GM19043 (cell line): ENCODE data around the gene ULBP1.
A peak's percentile ranks its signal among the peaks of the same experiment; 100 is the strongest.
"Not testable (repeated sequence)": the region's sequence is repeated elsewhere in the genome, so short reads cannot be mapped to it uniquely, and the experiment has no call there.

Source experiments
- ATAC-seq: cut with Tn5 transposase; IDR thresholded peaks from one replicate; pipeline ENCODE4 v1.9.1; 2021; ENCODE audit warnings: low read depth; ENCODE audit not compliant: unreplicated experiment

The ULBP1 gene

GRCh38 chr6:149969635-149970034 lies 5.9 kb downstream of the ULBP1 start:
- no peak for ATAC-seq

GRCh38 chr6:149974394-149974793 lies 10.7 kb downstream of the ULBP1 start:
- ATAC-seq: not testable (repeated sequence)

- no peak for ATAC-seq
These were observed 11.1 kb downstream of the ULBP1 start for GRCh38 chr6:149974825-149975224.

- no peak for ATAC-seq
These were observed 11.7 kb downstream of the ULBP1 start for GRCh38 chr6:149975400-149975799.

- ATAC-seq: no peak
These were observed 13.5 kb downstream of the ULBP1 start for GRCh38 chr6:149977221-149977620.

- no peak for ATAC-seq
These were observed 14.9 kb downstream of the ULBP1 start for GRCh38 chr6:149978610-149979009.

- no peak for ATAC-seq
These were observed 15.6 kb downstream of the ULBP1 start for GRCh38 chr6:149979293-149979692.

GRCh38 chr6:149983145-149983544 lies 19.4 kb downstream of the ULBP1 start:
- ATAC-seq: no peak

GRCh38 chr6:149984773-149985172 lies 21.0 kb downstream of the ULBP1 start:
- ATAC-seq: no peak

- ATAC-seq: no peak
These were observed 21.8 kb downstream of the ULBP1 start for GRCh38 chr6:149985481-149985937.

- ATAC-seq: no peak
These were observed 23.9 kb downstream of the ULBP1 start for GRCh38 chr6:149987602-149988107.

- no peak for ATAC-seq
These were observed 25.0 kb downstream of the ULBP1 start for GRCh38 chr6:149988550-149989346.

GRCh38 chr6:149990212-149990660 lies 26.5 kb downstream of the ULBP1 start:
- ATAC-seq: no peak

GRCh38 chr6:149990661-149991471 lies 27.1 kb downstream of the ULBP1 start:
- ATAC-seq: no peak

- not testable (repeated sequence) for ATAC-seq
These were observed 27.7 kb downstream of the ULBP1 start for GRCh38 chr6:149991472-149991795.

- no peak for ATAC-seq
These were observed 28.1 kb downstream of the ULBP1 start for GRCh38 chr6:149991838-149992237.

GRCh38 chr6:149995235-149995750 lies 31.6 kb downstream of the ULBP1 start:
- no peak for ATAC-seq

- ATAC-seq: no peak
These were observed 32.2 kb downstream of the ULBP1 start for GRCh38 chr6:149995971-149996370.

- ATAC-seq: no peak
These were observed 35.9 kb downstream of the ULBP1 start for GRCh38 chr6:149999636-150000035.

- ATAC-seq: peak; percentile 40
These were observed 37.7 kb downstream of the ULBP1 start for GRCh38 chr6:150001295-150002008.

- ATAC-seq: no peak
These were observed 39.0 kb downstream of the ULBP1 start for GRCh38 chr6:150002710-150003109.
